Measurements from ENCODE around the gene EMCN.
"Not testable (repeated sequence)": the region's sequence is repeated elsewhere in the genome, so short reads cannot be mapped to it uniquely, and the experiment has no call there.

Gene EMCN

GRCh38 chr4:100517864-100518341 is at the start of gene EMCN:
TSS of gene EMCN (minus strand) at chr4:100518022. CDS start at chr4:100517914, 108 bp downstream.
- Histone ChIP-seq H3K9ac (ENCODE audit: low read depth, low read length) (no peak within 1 kb of the TSS), H3K9me3 (ENCODE audit: control insufficient read depth, insufficient read depth, low read length) (no peaks in the 10 kb centered on the region), H3K36me3 (ENCODE audit: insufficient read depth, low read length) (no peaks in the 10 kb centered on the region), H3K4me1 (ENCODE audit: insufficient read depth, low read length) (no peaks in the 10 kb centered on the region)

DNA sequence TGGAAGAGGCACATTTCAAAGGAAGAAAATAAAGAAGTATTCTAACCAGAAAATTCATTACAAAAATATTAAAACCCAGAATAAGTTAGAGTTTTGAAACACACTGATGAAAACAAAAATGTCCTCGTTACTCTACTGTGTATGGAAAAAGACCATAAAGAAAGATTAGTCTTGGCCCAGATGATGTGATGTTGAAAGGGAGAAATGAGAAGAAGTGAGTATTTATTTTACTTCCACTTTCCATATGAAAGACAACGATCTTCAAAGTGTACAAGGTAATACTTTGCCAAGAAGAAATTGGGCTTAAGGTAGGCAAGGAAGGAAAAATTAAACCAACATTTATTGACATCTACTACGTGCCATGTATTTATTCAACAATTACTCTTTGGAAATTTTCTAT is 48.6 kb upstream of the EMCN start:
- no peaks in the 10 kb centered on the region for H3K36me3 ChIP-seq (ENCODE audit: insufficient read depth, low read length)
- H3K9me3 ChIP-seq (ENCODE audit: control insufficient read depth, insufficient read depth, low read length), result no peaks in the 10 kb centered on the region

DNA sequence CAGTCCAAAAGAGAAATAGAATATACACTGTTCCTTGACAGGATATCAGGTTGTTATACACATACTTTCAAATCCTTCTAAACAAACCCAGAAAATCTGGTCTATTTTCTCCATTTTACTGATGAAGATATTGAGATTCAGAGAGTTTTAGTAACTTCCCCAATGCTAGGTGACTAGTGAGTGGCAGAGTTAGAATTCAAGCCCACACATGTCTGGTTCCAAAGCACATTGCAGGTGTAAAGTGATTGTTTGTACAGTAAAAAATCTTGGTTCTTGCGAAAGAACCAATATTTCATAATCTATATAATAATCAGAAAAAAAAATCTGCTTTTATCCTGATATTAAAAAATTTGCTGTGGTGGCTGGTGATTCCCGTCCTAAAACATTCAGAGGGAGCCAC is 39.5 kb upstream of the EMCN start:
- H3K9me3 ChIP-seq (ENCODE audit: control insufficient read depth, insufficient read depth, low read length), result 0 out of 2 replicates have a peak, but pooled peaks cover 4% of the 10 kb centered on the region
- 0 out of 2 replicates have a peak, but pooled peaks cover 2% of the 10 kb centered on the region for H3K4me1 ChIP-seq (ENCODE audit: insufficient read depth, low read length)
- no peak overlapping the region for H3K9ac ChIP-seq (ENCODE audit: low read depth, low read length)
- no peaks in the 10 kb centered on the region for H3K36me3 ChIP-seq (ENCODE audit: insufficient read depth, low read length)

More for the DNA sequence above, 48.6 kb upstream of the EMCN start:
- no peak overlapping the region for H3K9ac ChIP-seq (ENCODE audit: low read depth, low read length)
- no peaks in the 10 kb centered on the region for H3K4me1 ChIP-seq (ENCODE audit: insufficient read depth, low read length)

DNA sequence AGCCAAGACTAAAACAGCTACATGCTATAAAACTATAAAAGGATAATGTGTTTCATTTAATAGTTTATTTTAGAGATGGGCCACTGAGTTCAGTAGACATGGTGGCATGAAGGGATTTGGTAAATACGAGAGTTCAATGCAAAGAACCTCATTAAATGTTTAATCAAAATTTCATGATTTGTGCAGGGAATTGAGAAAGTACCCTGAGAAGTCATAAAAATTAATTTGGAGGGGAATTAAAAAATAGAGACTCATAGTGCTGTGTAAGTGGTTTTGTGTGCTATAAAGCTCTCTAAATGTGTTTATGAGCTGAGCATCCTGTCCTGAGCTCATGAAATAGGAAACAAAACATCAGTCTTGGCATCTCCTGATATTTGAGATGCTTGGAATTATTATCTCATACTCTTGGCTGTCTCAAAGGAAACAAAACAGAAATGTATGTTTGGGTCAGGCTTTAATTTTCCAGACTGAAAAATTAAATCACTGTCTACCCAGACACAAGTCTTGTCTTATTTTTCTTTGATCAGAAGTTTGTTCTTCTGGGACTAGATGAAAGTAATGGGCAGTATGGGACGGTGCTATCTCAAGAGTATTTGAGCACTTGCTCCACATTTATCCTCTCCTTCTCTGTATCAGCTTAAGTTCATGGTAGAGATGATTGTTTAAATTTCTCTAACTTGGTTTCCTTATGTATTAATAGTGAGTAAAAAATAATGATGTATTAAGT is 38.0 kb upstream of the EMCN start:
- H3K4me1 ChIP-seq (ENCODE audit: insufficient read depth, low read length), result 0 out of 2 replicates have a peak, but pooled peaks cover 2% of the 10 kb centered on the region

GRCh38 chr4:100548200-100548560 is 30.4 kb upstream of the EMCN start:
- Histone ChIP-seq H3K9ac (ENCODE audit: low read depth, low read length) (no peak overlapping the region), H3K36me3 (ENCODE audit: insufficient read depth, low read length) (no peaks in the 10 kb centered on the region), H3K9me3 (ENCODE audit: control insufficient read depth, insufficient read depth, low read length) (no peaks in the 10 kb centered on the region; the same call in 1 of the 2 replicates), H3K4me1 (ENCODE audit: insufficient read depth, low read length) (no peaks in the 10 kb centered on the region; the same call in 1 of the 2 replicates)

More for the DNA sequence above, 38.0 kb upstream of the EMCN start:
- 0 out of 2 replicates have a peak, but pooled peaks cover 4% of the 10 kb centered on the region for H3K9me3 ChIP-seq (ENCODE audit: control insufficient read depth, insufficient read depth, low read length)
- H3K9ac ChIP-seq (ENCODE audit: low read depth, low read length), result no peak overlapping the region
- H3K36me3 ChIP-seq (ENCODE audit: insufficient read depth, low read length), result no peaks in the 10 kb centered on the region

- no peaks in the 10 kb centered on the region; the same call in 1 of the 2 replicates for H3K4me1 ChIP-seq (ENCODE audit: insufficient read depth, low read length)
Measured at GRCh38 chr4:100547541-100548199, 29.8 kb upstream of the EMCN start.

DNA sequence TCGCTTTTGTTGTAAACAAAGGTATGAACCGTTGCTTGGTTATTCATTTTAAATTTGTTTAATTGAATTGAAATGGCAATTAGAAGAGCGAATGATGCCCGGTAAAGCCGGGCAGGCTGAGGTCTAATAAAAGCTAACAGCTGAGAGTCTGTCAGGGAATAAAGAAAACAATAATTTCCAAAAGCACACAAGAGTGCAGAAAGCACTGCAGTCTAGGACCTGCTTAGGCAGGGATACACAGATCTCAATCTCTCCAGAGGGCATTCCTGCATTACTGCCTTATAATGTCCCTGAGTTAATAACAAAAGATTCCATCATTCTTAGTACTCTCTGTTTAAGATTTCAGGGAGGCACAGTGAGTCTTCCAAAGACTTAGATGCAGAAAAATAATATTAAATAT is 27.6 kb upstream of the EMCN start:
- H3K4me1 ChIP-seq (ENCODE audit: insufficient read depth, low read length), result no peaks in the 10 kb centered on the region; the same call in 1 of the 2 replicates
- no peaks in the 10 kb centered on the region for H3K36me3 ChIP-seq (ENCODE audit: insufficient read depth, low read length)
- no peak overlapping the region for H3K9ac ChIP-seq (ENCODE audit: low read depth, low read length)
- H3K9me3 ChIP-seq (ENCODE audit: control insufficient read depth, insufficient read depth, low read length), result no peaks in the 10 kb centered on the region; the same call in 1 of the 2 replicates

More at GRCh38 chr4:100547541-100548199, 29.8 kb upstream of the EMCN start:
- no peak overlapping the region for H3K9ac ChIP-seq (ENCODE audit: low read depth, low read length)
- H3K36me3 ChIP-seq (ENCODE audit: insufficient read depth, low read length), result no peaks in the 10 kb centered on the region
- H3K9me3 ChIP-seq (ENCODE audit: control insufficient read depth, insufficient read depth, low read length), result no peaks in the 10 kb centered on the region; the same call in 1 of the 2 replicates

DNA sequence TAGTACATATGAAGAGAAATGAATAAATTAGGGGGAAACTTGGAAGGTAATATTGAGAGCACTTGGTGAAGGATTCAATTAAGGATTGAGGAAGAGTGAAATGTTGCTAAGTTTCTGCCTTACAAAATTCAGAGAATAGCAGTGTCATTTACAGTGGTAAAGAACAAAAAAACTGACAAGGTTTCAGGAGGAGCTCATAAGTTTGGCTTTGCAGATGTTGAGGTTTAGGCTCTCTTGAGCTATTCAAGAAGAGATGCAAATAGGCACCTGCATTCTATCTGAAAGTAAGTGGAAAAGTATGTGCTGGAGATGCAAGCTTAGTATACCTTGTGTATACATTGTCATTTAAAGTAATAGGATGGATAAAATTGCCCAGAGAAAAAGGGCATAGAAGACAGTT is 22.3 kb upstream of the EMCN start:
- Histone ChIP-seq H3K9me3 (ENCODE audit: control insufficient read depth, insufficient read depth, low read length) (no peaks in the 10 kb centered on the region), H3K9ac (ENCODE audit: low read depth, low read length) (no peak overlapping the region), H3K36me3 (ENCODE audit: insufficient read depth, low read length) (no peaks in the 10 kb centered on the region), H3K4me1 (ENCODE audit: insufficient read depth, low read length) (no peaks in the 10 kb centered on the region; the same call in 1 of the 2 replicates)

- Histone ChIP-seq H3K9ac (ENCODE audit: low read depth, low read length) (no peak overlapping the region), H3K4me1 (ENCODE audit: insufficient read depth, low read length) (no peaks in the 10 kb centered on the region), H3K36me3 (ENCODE audit: insufficient read depth, low read length) (no peaks in the 10 kb centered on the region), H3K9me3 (ENCODE audit: control insufficient read depth, insufficient read depth, low read length) (no peaks in the 10 kb centered on the region)
Measured at GRCh38 chr4:100539706-100540105, 21.9 kb upstream of the EMCN start.

DNA sequence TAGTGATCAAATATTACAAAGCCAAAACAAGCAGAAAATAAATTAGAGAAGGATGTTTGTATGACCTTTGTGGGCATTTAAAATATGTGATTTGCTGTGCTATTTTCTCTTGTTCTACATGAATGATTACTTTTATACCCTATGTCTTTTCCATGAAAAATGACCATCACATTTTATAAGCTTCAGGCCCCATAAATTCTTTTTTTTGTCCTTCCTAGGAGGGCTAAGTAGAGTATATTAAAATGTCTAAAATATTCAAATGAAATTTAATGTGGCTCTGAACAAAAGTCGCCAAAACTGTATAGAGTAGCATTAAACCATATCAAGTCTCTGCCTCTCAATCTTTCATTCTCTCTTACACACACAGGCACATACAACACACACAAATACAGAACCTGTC is 15.9 kb upstream of the EMCN start:
- Histone ChIP-seq H3K9me3 (ENCODE audit: control insufficient read depth, insufficient read depth, low read length) (no peaks in the 10 kb centered on the region), H3K4me1 (ENCODE audit: insufficient read depth, low read length) (no peaks in the 10 kb centered on the region), H3K36me3 (ENCODE audit: insufficient read depth, low read length) (no peaks in the 10 kb centered on the region), H3K9ac (ENCODE audit: low read depth, low read length) (no peak overlapping the region)

- not testable (repeated sequence) for H3K9ac ChIP-seq (ENCODE audit: low read depth, low read length); H3K4me1 ChIP-seq (ENCODE audit: insufficient read depth, low read length); H3K36me3 ChIP-seq (ENCODE audit: insufficient read depth, low read length); H3K9me3 ChIP-seq (ENCODE audit: control insufficient read depth, insufficient read depth, low read length)
Measured at GRCh38 chr4:100530161-100530560, 12.3 kb upstream of the EMCN start.

GRCh38 chr4:100525686-100526085 is 7.9 kb upstream of the EMCN start:
- no peaks in the 10 kb centered on the region for H3K4me1 ChIP-seq (ENCODE audit: insufficient read depth, low read length)
- no peaks in the 10 kb centered on the region for H3K36me3 ChIP-seq (ENCODE audit: insufficient read depth, low read length)
- no peaks in the 10 kb centered on the region for H3K9me3 ChIP-seq (ENCODE audit: control insufficient read depth, insufficient read depth, low read length)
- no peak overlapping the region for H3K9ac ChIP-seq (ENCODE audit: low read depth, low read length)

GRCh38 chr4:100519205-100519604 is 1.4 kb upstream of the EMCN start:
- no peak overlapping the region for H3K9ac ChIP-seq (ENCODE audit: low read depth, low read length)
- H3K36me3 ChIP-seq (ENCODE audit: insufficient read depth, low read length), result no peaks in the 10 kb centered on the region
- no peaks in the 10 kb centered on the region for H3K9me3 ChIP-seq (ENCODE audit: control insufficient read depth, insufficient read depth, low read length)
- H3K4me1 ChIP-seq (ENCODE audit: insufficient read depth, low read length), result no peaks in the 10 kb centered on the region

DNA sequence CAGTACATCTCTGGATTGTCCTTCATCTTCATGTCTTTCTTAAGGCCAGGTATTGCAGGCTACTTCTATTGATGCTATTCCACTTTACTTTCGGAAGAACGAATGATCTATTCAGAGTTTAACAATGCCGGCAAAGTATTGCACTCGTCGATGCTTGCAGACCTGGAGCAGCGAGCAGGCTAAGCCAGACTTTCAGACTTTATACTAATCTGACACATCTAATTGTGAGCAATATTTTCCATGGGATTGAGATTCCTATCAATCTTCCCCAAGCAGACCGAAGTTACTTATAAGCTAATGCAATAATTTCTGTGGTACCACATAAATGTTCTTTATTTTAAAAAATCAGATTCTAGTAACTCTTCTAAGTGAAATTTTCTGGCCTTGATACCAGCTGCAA is 1.6 kb downstream of the EMCN start:
- no peaks in the 10 kb centered on the region for H3K9me3 ChIP-seq (ENCODE audit: control insufficient read depth, insufficient read depth, low read length)
- no peaks in the 10 kb centered on the region for H3K4me1 ChIP-seq (ENCODE audit: insufficient read depth, low read length)
- H3K36me3 ChIP-seq (ENCODE audit: insufficient read depth, low read length), result no peaks in the 10 kb centered on the region
- H3K9ac ChIP-seq (ENCODE audit: low read depth, low read length), result no peak overlapping the region

DNA sequence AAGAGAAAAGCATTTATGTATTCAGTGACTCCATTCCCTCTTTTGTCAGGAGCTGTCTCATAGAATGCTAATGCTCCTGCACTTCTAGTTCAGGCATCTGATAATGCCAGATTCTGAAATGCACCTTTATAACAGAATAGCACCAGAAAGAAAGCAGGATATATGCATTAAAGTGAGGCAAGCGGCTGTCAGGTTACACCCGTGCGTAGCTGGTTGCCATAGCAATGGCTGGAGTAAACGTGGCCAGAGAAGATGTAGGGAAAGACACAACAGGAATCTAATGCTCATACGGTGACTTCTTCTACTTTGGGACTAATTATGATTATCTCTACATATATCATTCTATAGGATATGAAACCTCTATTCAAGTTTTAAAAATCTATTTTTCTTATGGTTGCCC is 5.9 kb downstream of the EMCN start:
- no peaks in the 10 kb centered on the region for H3K36me3 ChIP-seq (ENCODE audit: insufficient read depth, low read length)
- H3K9ac ChIP-seq (ENCODE audit: low read depth, low read length), result no peak overlapping the region
- no peaks in the 10 kb centered on the region for H3K4me1 ChIP-seq (ENCODE audit: insufficient read depth, low read length)
- no peaks in the 10 kb centered on the region for H3K9me3 ChIP-seq (ENCODE audit: control insufficient read depth, insufficient read depth, low read length)
